ENCODE results near the gene RNASE11. TPM values are rescaled to one million over a fixed set of nuclear protein-coding genes. Genes with fewer than 3 reads are reported as not detected.
A peak's percentile ranks its signal among the peaks of the same experiment; 100 is the strongest.

Gene RNASE11
- total RNA-seq, 1 experiment from 2014 or later = not detected

DNA sequence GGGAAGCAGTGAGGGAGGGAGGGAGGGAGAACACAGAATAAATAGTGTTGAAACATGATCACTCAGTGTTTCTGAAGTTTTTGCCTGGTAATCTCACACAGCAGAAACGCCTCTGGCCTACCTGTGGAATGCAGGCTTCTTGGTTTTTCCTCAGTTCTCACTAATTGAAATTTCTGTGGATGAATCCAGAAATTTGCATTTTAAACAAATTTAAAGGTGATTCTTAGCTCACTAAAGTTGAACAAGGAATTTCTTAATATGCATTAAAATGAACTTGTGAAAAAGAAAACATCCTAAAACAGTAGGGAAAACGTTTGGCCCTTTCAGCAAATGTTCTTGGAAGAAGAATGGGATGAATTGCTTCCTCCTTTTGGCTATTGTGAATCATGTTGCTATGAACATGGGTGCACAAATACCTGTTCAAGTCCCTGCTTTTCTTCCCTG, 28.3 kb downstream of the RNASE11 start:
- TF ChIP-seq, protein P1, sequence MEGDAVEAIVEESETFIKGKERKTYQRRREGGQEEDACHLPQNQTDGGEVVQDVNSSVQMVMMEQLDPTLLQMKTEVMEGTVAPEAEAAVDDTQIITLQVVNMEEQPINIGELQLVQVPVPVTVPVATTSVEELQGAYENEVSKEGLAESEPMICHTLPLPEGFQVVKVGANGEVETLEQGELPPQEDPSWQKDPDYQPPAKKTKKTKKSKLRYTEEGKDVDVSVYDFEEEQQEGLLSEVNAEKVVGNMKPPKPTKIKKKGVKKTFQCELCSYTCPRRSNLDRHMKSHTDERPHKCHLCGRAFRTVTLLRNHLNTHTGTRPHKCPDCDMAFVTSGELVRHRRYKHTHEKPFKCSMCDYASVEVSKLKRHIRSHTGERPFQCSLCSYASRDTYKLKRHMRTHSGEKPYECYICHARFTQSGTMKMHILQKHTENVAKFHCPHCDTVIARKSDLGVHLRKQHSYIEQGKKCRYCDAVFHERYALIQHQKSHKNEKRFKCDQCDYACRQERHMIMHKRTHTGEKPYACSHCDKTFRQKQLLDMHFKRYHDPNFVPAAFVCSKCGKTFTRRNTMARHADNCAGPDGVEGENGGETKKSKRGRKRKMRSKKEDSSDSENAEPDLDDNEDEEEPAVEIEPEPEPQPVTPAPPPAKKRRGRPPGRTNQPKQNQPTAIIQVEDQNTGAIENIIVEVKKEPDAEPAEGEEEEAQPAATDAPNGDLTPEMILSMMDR (conservative IDR thresholded peaks at IDR 0.05; ENCODE audit: low read depth, low read length) = no peak
- TF ChIP-seq EZH2phosphoT487 (IDR thresholded peaks at IDR 0.05; ENCODE audit: borderline replicate concordance, low read length) = no peak
- TF ChIP-seq EZH2 (IDR thresholded peaks at IDR 0.05; ENCODE audit: low read length, unreplicated experiment) = no peak
- no peaks in the 10 kb centered on the region for H3K4me1 ChIP-seq (ENCODE audit: insufficient read depth, low read length)
- H3K4me3 ChIP-seq (ENCODE audit: low read length) = no peak overlapping the region
- H2AFZ ChIP-seq (ENCODE audit: low read length) = no peak overlapping the region
- intact Hi-C loops (cut with micrococcal nuclease) = no loop called here
- no peaks in the 10 kb centered on the region for H3K9me2 ChIP-seq (replicated peaks; ENCODE audit: low read length)
- peaks cover 34% of the 10 kb centered on the region for H3K27me3 ChIP-seq (ENCODE audit: low read length)
- ChIA-PET POLR2A (ENCODE audit: unreplicated experiment) (no interaction called here), CTCF (no interaction called here)
- H3K9me3 ChIP-seq (ENCODE audit: low read length) = no peaks in the 10 kb centered on the region
- BruUV-seq (replicated peaks) = no TSS peak
- H4K20me1 ChIP-seq (ENCODE audit: low read length) = no peaks in the 10 kb centered on the region
- no peak overlapping the region for H3K4me2 ChIP-seq (ENCODE audit: low read length)
- no peaks in the 10 kb centered on the region for H3K79me2 ChIP-seq (ENCODE audit: low read length)
- H3K9ac ChIP-seq (ENCODE audit: low read length) = no peak overlapping the region
- DNase-seq (no peak), ATAC-seq (0 out of 2 replicates have a peak, but pooled peaks have one; percentile 46)
- no peaks in the 10 kb centered on the region for H3K36me3 ChIP-seq (ENCODE audit: low read depth, low read length)
- H3K27ac ChIP-seq (ENCODE audit: low read length) = no peak overlapping the region
- no peaks in the 10 kb centered on the region for H3F3A ChIP-seq (ENCODE audit: low read length, unreplicated experiment)

DNA sequence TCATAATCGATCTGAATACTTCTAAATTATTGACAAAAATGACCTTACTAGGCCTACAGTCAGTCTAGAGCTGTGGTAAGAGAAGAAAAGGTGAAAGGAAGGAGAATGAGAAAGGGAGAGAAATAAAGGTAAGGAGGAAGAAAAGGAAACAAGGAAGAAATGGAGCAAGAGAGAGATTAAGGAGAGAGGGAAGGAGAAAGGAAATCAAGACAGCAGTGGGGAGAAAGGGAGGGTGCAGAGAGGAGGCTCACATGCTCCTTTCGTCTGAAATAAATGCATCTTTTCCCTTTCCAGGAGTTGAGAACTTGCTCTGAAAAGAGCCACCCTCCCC, 30.6 kb downstream of the RNASE11 start:
- H3K27me3 ChIP-seq (ENCODE audit: low read length) = peaks cover 41% of the 10 kb centered on the region
- no peaks in the 10 kb centered on the region for H3K79me2 ChIP-seq (ENCODE audit: low read length)
- no peaks in the 10 kb centered on the region for H3K9me3 ChIP-seq (ENCODE audit: low read length)
- ChIA-PET CTCF (no interaction called here), POLR2A (ENCODE audit: unreplicated experiment) (interaction anchor here (0.6 kb wide), 1 partner anchor 162 kb away, joined by 6 read pairs; no protein-coding TSS in a partner anchor)
- no peak overlapping the region for H3K4me2 ChIP-seq (ENCODE audit: low read length)
- no peaks in the 10 kb centered on the region for H3K9me2 ChIP-seq (replicated peaks; ENCODE audit: low read length)
- no peak overlapping the region for H3K27ac ChIP-seq (ENCODE audit: low read length)
- TF ChIP-seq EZH2 (IDR thresholded peaks at IDR 0.05; ENCODE audit: low read length, unreplicated experiment) (no peak), EZH2phosphoT487 (IDR thresholded peaks at IDR 0.05; ENCODE audit: borderline replicate concordance, low read length) (no peak)
- TF ChIP-seq, protein P1 (conservative IDR thresholded peaks at IDR 0.05; ENCODE audit: low read depth, low read length) = no peak
- no peaks in the 10 kb centered on the region for H3F3A ChIP-seq (ENCODE audit: low read length, unreplicated experiment)
- no peaks in the 10 kb centered on the region for H4K20me1 ChIP-seq (ENCODE audit: low read length)
- ATAC-seq (no peak), DNase-seq (no peak)
- no peak overlapping the region for H3K9ac ChIP-seq (ENCODE audit: low read length)
- no peak overlapping the region for H2AFZ ChIP-seq (ENCODE audit: low read length)
- intact Hi-C loops (cut with micrococcal nuclease) = no loop called here
- no peaks in the 10 kb centered on the region for H3K4me1 ChIP-seq (ENCODE audit: insufficient read depth, low read length)
- BruUV-seq (replicated peaks) = no TSS peak
- no peak overlapping the region for H3K4me3 ChIP-seq (ENCODE audit: low read length)
- H3K36me3 ChIP-seq (ENCODE audit: low read depth, low read length) = no peaks in the 10 kb centered on the region

DNA sequence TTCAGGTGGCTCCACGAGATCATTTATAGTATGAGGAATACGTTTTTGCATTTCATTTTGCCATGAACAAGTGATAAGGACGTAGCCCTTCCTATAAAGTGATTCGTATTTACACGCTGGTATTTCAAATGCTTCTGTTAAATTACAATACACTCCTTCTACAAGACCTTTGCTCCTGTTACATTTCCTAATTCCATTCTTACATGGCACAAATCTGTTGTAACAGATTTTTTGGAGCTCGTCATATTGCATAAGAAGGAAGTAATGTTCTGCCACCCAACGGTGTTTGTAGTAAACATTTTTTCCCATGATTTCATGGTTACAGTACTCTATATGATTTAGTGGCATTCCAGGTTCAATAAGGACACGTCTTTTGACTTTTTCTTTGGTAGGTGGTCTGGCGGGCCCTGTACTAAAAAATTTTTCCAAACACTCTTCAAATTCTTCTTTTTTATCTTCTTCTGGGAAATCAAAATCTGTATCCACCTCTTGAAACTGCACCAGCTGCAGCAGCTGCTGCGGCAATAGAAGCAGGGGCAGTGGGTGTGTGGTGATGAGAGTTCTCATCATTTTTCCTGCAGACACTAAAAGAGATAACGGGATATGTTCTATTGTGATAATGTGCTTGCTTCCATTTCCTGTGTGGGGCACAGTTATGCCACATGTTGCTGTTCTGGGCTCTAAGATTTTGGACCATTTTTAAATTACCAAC, 31.1 kb downstream of the RNASE11 start:
- no peak overlapping the region for H2AFZ ChIP-seq (ENCODE audit: low read length)
- DNase-seq (no peak), ATAC-seq (no peak)
- no peak overlapping the region for H3K4me2 ChIP-seq (ENCODE audit: low read length)
- no peaks in the 10 kb centered on the region for H3K36me3 ChIP-seq (ENCODE audit: low read depth, low read length)
- no peaks in the 10 kb centered on the region for H3K9me3 ChIP-seq (ENCODE audit: low read length)
- no peak overlapping the region for H3K27ac ChIP-seq (ENCODE audit: low read length)
- POLR2A ChIA-PET (ENCODE audit: unreplicated experiment) = interaction anchor here (0.6 kb wide), 1 partner anchor 163 kb away, joined by 6 read pairs; no protein-coding TSS in a partner anchor
- no peaks in the 10 kb centered on the region for H3K79me2 ChIP-seq (ENCODE audit: low read length)
- H3K4me3 ChIP-seq (ENCODE audit: low read length) = no peak overlapping the region
- no peaks in the 10 kb centered on the region for H3F3A ChIP-seq (ENCODE audit: low read length, unreplicated experiment)
- no peaks in the 10 kb centered on the region for H3K9me2 ChIP-seq (replicated peaks; ENCODE audit: low read length)
- BruUV-seq (replicated peaks) = no TSS peak
- intact Hi-C loops (cut with micrococcal nuclease) = no loop called here
- H3K9ac ChIP-seq (ENCODE audit: low read length) = no peak overlapping the region
- H3K4me1 ChIP-seq (ENCODE audit: insufficient read depth, low read length) = no peaks in the 10 kb centered on the region
- H3K27me3 ChIP-seq (ENCODE audit: low read length) = peaks cover 40% of the 10 kb centered on the region
- CTCF ChIA-PET = no interaction called here
- H4K20me1 ChIP-seq (ENCODE audit: low read length) = no peaks in the 10 kb centered on the region
- TF ChIP-seq EZH2phosphoT487 (IDR thresholded peaks at IDR 0.05; ENCODE audit: borderline replicate concordance, low read length) = 0 out of 2 replicates have a peak, but pooled peaks have one; percentile 41
- TF ChIP-seq, protein P1 (conservative IDR thresholded peaks at IDR 0.05; ENCODE audit: low read depth, low read length) = no peak
